HG03159 (cell line): Measurements from ENCODE around the gene IGLL5.

Experiments
- ATAC-seq: cut with Tn5 transposase; IDR thresholded peaks from one replicate; pipeline ENCODE4 v1.9.1; 2021; ENCODE audit warnings: mild to moderate bottlenecking, moderate library complexity; ENCODE audit not compliant: unreplicated experiment

IGLL5 gene

GRCh38 chr22:22887621-22888503, at the start of gene IGLL5:
Gene IGLL5 (plus strand): TSS chr22:22887816. CDS start chr22:22888054, 238 bp downstream.
- ATAC-seq, result no peak

- no peak for ATAC-seq
These were observed 49.3 kb upstream of the IGLL5 start for GRCh38 chr22:22838148-22838786.

- ATAC-seq, result no peak
These were observed 47.9 kb upstream of the IGLL5 start for GRCh38 chr22:22839570-22840314.

- no peak for ATAC-seq
These were observed 46.8 kb upstream of the IGLL5 start for GRCh38 chr22:22840780-22841179.

GRCh38 chr22:22841598-22841997, 46.0 kb upstream of the IGLL5 start:
- ATAC-seq, result no peak

GRCh38 chr22:22842085-22842484, 45.5 kb upstream of the IGLL5 start:
- ATAC-seq, result no peak

- no peak for ATAC-seq
These were observed 43.8 kb upstream of the IGLL5 start for GRCh38 chr22:22843848-22844247.

GRCh38 chr22:22847241-22847640, 40.4 kb upstream of the IGLL5 start:
- no peak for ATAC-seq

GRCh38 chr22:22848364-22848866, 39.2 kb upstream of the IGLL5 start:
- no peak for ATAC-seq

GRCh38 chr22:22849640-22850610, 37.7 kb upstream of the IGLL5 start:
- ATAC-seq, result no peak

GRCh38 chr22:22851969-22852368, 35.6 kb upstream of the IGLL5 start:
- no peak for ATAC-seq

GRCh38 chr22:22853713-22854112, 33.9 kb upstream of the IGLL5 start:
- no peak for ATAC-seq

GRCh38 chr22:22854466-22854865, 33.1 kb upstream of the IGLL5 start:
- ATAC-seq, result no peak

GRCh38 chr22:22855085-22855484, 32.5 kb upstream of the IGLL5 start:
- ATAC-seq, result no peak

GRCh38 chr22:22855617-22856308, 31.9 kb upstream of the IGLL5 start:
- ATAC-seq, result no peak

GRCh38 chr22:22856364-22856763, 31.3 kb upstream of the IGLL5 start:
- no peak for ATAC-seq

- ATAC-seq, result no peak
These were observed 30.6 kb upstream of the IGLL5 start for GRCh38 chr22:22856885-22857606.

- ATAC-seq, result no peak
These were observed 29.7 kb upstream of the IGLL5 start for GRCh38 chr22:22857607-22858558.
